ENCODE data around the gene THSD7B. TPM values are rescaled to one million over a fixed set of nuclear protein-coding genes. Genes with fewer than 3 reads are reported as not detected.

Gene THSD7B
- total and polyA plus RNA-seq, 2 of the 8 experiments (the other 6 are each of a cell fraction or from before 2014, with no cell fraction given): 0.60 to 2.9 TPM

GRCh38 chr2:136785215-136785614, 19.9 kb downstream of the THSD7B start:
- H3K4me2 ChIP-seq (ENCODE audit: insufficient read depth in 1 of 2, low read depth in 2 of 2, low read length in 2 of 2): no peak overlapping the region
- CTCF ChIA-PET (ENCODE audit: partially characterized antibody): interaction anchor here (1.1 to 1.7 kb wide), 2 partner anchors 11 to 48 kb away, joined by 3 to 4 read pairs; no protein-coding TSS in a partner anchor
- H2BK20ac ChIP-seq (ENCODE audit: low read length): no peak overlapping the region
- H4K8ac ChIP-seq (ENCODE audit: extremely low read depth, insufficient read depth, low read length): no peak overlapping the region
- no peaks in the 10 kb centered on the region for H3K9me3 ChIP-seq (ENCODE audit: insufficient read depth in 2 of 2, low read depth in 1 of 2, low read length in 1 of 2)
- no peaks in the 10 kb centered on the region for H3K36me3 ChIP-seq (ENCODE audit: control insufficient read depth in 2 of 4, insufficient read depth in 4 of 4, low read length in 3 of 4)
- H4K91ac ChIP-seq (replicated peaks; ENCODE audit: insufficient read length, low read length): no peak overlapping the region
- H2AK5ac ChIP-seq (ENCODE audit: low read depth, low read length): no peak overlapping the region
- no peak overlapping the region for H3K27ac ChIP-seq (ENCODE audit: low read depth, low read length)
- H3K23ac ChIP-seq (ENCODE audit: insufficient read length): no peak overlapping the region
- H2BK120ac ChIP-seq (replicated peaks; ENCODE audit: low read depth, low read length): no peak overlapping the region
- no peaks in the 10 kb centered on the region for H3K79me1 ChIP-seq (ENCODE audit: low read depth, low read length)
- no peak overlapping the region for H3K9ac ChIP-seq (replicated peaks in 1 of 4; ENCODE audit: extremely low read depth in 1 of 4, low read depth in 3 of 4, low read length in 3 of 4)
- H3K4me1 ChIP-seq (replicated peaks in 1 of 4; ENCODE audit: control insufficient read depth in 3 of 4, insufficient read depth in 4 of 4, low read length in 3 of 4): no peaks in the 10 kb centered on the region
- no peaks in the 10 kb centered on the region for H3K27me3 ChIP-seq (replicated peaks in 1 of 4; ENCODE audit: control insufficient read depth in 3 of 4, extremely low read depth in 1 of 4, insufficient read depth in 3 of 4, low read length in 3 of 4)
- DNase-seq (ENCODE audit: low read depth in 1 of 2, low spot score in 2 of 2) (no peak), FAIRE-seq (no peak)
- no peaks in the 10 kb centered on the region for H3K79me2 ChIP-seq (ENCODE audit: control insufficient read depth in 1 of 2, insufficient read depth in 2 of 2, low read length in 2 of 2)
- no peak overlapping the region for H2AFZ ChIP-seq (ENCODE audit: low read length)
- no peak overlapping the region for H3K14ac ChIP-seq (ENCODE audit: insufficient read length)
- no peaks in the 10 kb centered on the region for H4K20me1 ChIP-seq (replicated peaks in 1 of 2; ENCODE audit: control insufficient read depth in 1 of 2, insufficient read depth in 2 of 2, low read length in 2 of 2)
- no peak overlapping the region for H3K56ac ChIP-seq (replicated peaks; ENCODE audit: insufficient read length, low read depth, low read length)
- H3K23me2 ChIP-seq (ENCODE audit: low read depth, low read length): no peaks in the 10 kb centered on the region
- H2BK15ac ChIP-seq (ENCODE audit: low read length): no peak overlapping the region
- no peak overlapping the region for H3K4ac ChIP-seq (replicated peaks; ENCODE audit: insufficient read length, low read depth, low read length)
- WGBS, 2 experiments (ENCODE audit: extremely low coverage in 1 of 2, insufficient coverage in 1 of 2, insufficient read length in 1 of 2, insufficient replicate concordance in 2 of 2, low coverage in 1 of 2, low lambda C conversion rate in 2 of 2, missing lambda C conversion rate in 1 of 2): 90% methylated on average over 3 of the region's 3 CpGs; no CpG with 5 or more reads in 1 of the 2 experiments
- H4K5ac ChIP-seq (ENCODE audit: insufficient read length, low read depth, low read length): no peak overlapping the region
- POLR2A ChIA-PET (ENCODE audit: partially characterized antibody): no interaction called here
- no peak overlapping the region; the same call in 1 of the 2 replicates for H2BK12ac ChIP-seq (ENCODE audit: low read depth, low read length)
- H3K4me3 ChIP-seq (ENCODE audit: extremely low read depth in 1 of 4, insufficient read depth in 2 of 4, low read depth in 3 of 4, low read length in 4 of 4): no peak overlapping the region
- H3K18ac ChIP-seq (ENCODE audit: extremely low read depth, low read length): no peak overlapping the region
- no peak overlapping the region for H2BK5ac ChIP-seq (ENCODE audit: low read depth, low read length)
- no peak for TF ChIP-seq E2F6 (IDR thresholded peaks at IDR 0.05)
- TF ChIP-seq MAX (IDR thresholded peaks at IDR 0.05): no peak
- TF ChIP-seq SIX5 (IDR thresholded peaks at IDR 0.05; ENCODE audit: low read depth, low read length): no peak
- no peak for TF ChIP-seq CBX8 (IDR thresholded peaks at IDR 0.05; ENCODE audit: borderline replicate concordance, low read depth, low read length)
- TF ChIP-seq JUN (IDR thresholded peaks at IDR 0.05; ENCODE audit: low read depth, low read length): no peak
- no peak for TF ChIP-seq RAD21 (IDR thresholded peaks at IDR 0.05 in 1 of 2, conservative IDR thresholded peaks at IDR 0.05 in 1 of 2; ENCODE audit: low read depth in 2 of 2, low read length in 2 of 2)
- TF ChIP-seq SUZ12 (IDR thresholded peaks at IDR 0.05; ENCODE audit: low read length): no peak
- TF ChIP-seq SIN3A (conservative IDR thresholded peaks at IDR 0.05 in 1 of 2, IDR thresholded peaks at IDR 0.05 in 1 of 2; ENCODE audit: low read depth in 1 of 2, low read length in 2 of 2): no peak
- no peak for TF ChIP-seq TBP (IDR thresholded peaks at IDR 0.05; ENCODE audit: low read depth, low read length)
- TF ChIP-seq SP4 (IDR thresholded peaks at IDR 0.05; ENCODE audit: low read length): no peak
- no peak for TF ChIP-seq GABPA (IDR thresholded peaks at IDR 0.05; ENCODE audit: borderline replicate concordance, insufficient read depth, low read length)
- no peak for TF ChIP-seq CTBP2 (IDR thresholded peaks at IDR 0.05; ENCODE audit: borderline replicate concordance, insufficient read depth, insufficient read length, low read length)
- no peak for TF ChIP-seq CREB1 (IDR thresholded peaks at IDR 0.05)
- no peak for TF ChIP-seq TCF12 (IDR thresholded peaks at IDR 0.05; ENCODE audit: low read depth, low read length)
